ENCODE results near the gene FSIP2.

- TF ChIP-seq EP300 (IDR thresholded peaks at IDR 0.05; ENCODE audit: borderline replicate concordance in 1 of 2, control insufficient read depth in 1 of 2, low read depth in 2 of 2, low read length in 2 of 2) (no peak), USF2 (IDR thresholded peaks at IDR 0.05; ENCODE audit: borderline replicate concordance, low read depth, low read length) (no peak), KDM1A (IDR thresholded peaks at IDR 0.05; ENCODE audit: borderline replicate concordance) (no peak), CTCF (IDR thresholded peaks at IDR 0.05 in 2 of 3, conservative IDR thresholded peaks at IDR 0.05 in 1 of 3; ENCODE audit: control insufficient read depth in 2 of 3, extremely low read depth in 1 of 3, insufficient read depth in 1 of 3, low read depth in 3 of 3, low read length in 3 of 3) (no peak), KAT2A (conservative IDR thresholded peaks at IDR 0.05; ENCODE audit: control insufficient read depth, low read depth, low read length) (no peak), CREB1 (IDR thresholded peaks at IDR 0.05; ENCODE audit: low read depth) (no peak), CBX5 (IDR thresholded peaks at IDR 0.05; ENCODE audit: low read depth) (no peak), POLR2AphosphoS5 (IDR thresholded peaks at IDR 0.05; ENCODE audit: low read length) (no peak)
Observed at GRCh38 chr2:185875136-185875931, 136.7 kb downstream of the FSIP2 start.
